GM12801 (cell line): ENCODE results near the gene RPA1.

Experiments used
- TF ChIP-seq, protein P1 (sequence below): IDR thresholded peaks from one replicate; pipeline ENCODE4 v1.5.1; 2011; ENCODE audit warnings: control low read depth; ENCODE audit not compliant: insufficient read length; ENCODE audit errors: extremely low read depth

RPA1 gene

DNA sequence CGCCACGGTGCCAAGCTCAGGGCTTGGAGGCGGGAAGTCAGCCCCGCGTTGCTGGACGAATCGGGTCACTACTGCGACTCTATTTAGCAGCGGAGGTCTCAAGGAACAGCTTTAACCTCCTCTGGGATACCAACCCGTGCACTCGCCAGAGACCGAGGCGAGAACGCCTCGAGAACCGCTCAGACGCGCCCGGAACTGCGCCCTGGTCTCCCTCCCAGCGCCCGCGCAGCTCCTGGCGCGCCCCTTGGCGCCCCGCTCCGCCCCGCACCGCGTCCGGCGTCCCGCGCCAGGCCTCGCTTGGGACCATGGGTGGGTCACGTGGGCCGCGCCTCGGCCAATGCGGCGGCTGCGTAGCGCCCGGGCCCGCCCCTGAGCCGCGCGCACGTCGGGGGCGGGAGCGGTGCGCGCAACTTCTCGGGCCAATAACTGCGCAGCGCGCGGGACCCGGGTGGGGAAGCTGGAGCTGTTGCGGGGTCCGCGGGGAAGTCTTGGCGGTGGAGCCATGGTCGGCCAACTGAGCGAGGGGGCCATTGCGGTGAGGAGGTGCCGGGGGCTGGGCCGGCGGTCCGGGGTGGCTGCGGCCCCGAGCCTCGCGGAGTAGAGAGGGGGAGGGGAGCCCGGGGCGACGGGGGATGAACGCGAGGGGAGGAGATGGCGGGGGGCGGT lies at the start of gene RPA1, which contains the start of gene SMYD4:
RPA1 (plus strand) TSS at position 414 of the 666 bp plus-strand sequence; CDS start at position 503, 89 bp downstream.
SMYD4 (minus strand) TSS at position 311 of the 666 bp plus-strand sequence. CDS start 1,908 bp downstream, outside the sequence.
- TF ChIP-seq, protein P1, sequence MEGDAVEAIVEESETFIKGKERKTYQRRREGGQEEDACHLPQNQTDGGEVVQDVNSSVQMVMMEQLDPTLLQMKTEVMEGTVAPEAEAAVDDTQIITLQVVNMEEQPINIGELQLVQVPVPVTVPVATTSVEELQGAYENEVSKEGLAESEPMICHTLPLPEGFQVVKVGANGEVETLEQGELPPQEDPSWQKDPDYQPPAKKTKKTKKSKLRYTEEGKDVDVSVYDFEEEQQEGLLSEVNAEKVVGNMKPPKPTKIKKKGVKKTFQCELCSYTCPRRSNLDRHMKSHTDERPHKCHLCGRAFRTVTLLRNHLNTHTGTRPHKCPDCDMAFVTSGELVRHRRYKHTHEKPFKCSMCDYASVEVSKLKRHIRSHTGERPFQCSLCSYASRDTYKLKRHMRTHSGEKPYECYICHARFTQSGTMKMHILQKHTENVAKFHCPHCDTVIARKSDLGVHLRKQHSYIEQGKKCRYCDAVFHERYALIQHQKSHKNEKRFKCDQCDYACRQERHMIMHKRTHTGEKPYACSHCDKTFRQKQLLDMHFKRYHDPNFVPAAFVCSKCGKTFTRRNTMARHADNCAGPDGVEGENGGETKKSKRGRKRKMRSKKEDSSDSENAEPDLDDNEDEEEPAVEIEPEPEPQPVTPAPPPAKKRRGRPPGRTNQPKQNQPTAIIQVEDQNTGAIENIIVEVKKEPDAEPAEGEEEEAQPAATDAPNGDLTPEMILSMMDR, result no peak

DNA sequence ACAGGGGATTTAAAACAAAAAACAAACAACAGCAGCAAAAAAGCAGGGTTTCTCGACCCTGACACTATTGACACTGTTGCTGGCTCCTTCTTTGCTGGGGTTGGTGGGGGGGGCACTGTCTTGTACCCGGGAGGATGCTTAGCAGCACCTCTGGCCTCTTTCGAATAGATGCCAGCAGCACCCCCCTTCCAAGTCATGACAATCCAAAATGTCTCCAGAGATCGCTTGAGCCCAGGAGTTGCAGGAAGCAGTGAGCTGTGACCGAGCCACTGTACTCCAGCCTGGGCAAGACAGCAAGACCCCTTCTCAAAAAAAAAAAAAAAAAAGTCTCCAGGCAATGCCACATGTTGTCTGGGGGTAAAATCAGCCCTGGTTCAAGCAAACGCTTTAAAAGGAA lies 47.6 kb upstream of the RPA1 start:
- TF ChIP-seq, protein P1, result no peak

DNA sequence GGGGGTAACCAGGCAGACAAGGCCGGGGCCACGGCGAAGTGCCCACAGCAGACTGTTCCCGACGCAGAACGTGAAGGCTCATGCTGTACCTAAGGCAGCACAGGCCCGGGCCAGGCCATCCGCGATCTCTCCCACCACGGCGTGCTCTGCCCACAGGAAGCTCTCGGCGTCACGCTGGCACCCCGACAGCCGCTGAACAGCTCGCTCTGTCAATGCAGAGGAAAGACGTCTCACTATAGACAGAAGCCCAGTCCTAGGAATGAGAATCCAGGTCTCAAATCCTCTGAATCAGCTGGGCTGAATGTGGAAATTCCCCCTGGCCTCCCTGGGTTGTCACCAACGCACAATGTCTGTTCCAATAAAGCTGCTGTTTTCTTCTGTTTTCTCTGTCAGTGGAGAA lies 46.5 kb upstream of the RPA1 start:
- TF ChIP-seq, protein P1, result no peak

DNA sequence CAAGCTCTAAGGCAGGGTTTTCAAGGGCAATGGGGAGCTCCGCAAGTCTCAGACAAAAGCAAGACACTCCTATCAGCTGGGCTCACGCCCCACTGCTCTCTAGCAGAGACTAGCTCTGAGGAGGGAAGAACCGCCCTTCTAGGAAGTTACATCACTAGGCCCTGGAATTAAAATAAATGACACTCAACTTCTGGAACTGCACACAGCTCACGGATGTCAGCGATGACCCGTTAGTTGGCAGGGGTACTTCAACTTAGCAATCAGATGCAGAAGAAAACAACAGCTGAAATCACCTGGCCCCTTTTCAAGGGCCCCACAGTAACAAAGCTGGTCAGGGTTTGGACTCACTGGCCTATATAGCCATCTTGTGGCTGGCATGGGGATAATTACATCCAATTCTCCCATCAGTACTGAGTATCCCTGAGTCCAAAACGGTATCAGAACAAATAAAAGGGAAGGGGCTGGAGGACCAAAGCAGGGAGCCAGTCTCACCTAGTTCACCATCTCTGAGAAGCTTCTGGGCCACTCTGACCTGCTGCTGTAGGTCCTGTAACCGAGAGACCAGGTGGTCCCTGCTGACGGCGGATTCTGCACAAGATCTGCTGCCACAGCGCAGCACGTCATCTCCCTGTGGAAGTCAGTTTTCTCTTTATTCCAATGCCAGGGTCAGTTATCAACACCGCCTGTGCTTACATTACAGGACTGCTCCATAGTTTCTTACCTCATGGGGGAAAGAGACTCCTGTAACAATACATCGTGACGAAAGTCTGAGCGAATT lies 45.8 kb upstream of the RPA1 start:
- TF ChIP-seq, protein P1, result no peak

DNA sequence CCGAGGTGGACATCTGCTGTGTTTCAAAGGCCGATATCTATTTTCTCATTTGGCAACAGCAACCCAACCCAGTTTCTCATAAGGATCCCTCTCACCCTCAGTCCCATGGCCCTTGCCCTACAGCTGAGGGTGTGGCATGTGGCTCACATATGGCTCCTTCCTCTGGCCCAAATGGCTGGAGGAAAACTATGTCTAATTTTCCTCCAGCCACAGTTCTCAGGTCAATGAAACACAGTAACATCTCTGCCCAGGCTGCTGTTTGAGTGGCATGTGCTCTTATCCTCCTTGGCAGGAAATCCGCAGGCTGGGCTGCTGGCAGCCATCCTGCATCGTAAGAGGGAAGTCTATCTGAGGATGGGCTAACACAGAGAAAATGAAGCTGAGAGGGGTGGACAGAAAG lies 43.9 kb upstream of the RPA1 start:
- TF ChIP-seq, protein P1, result no peak

DNA sequence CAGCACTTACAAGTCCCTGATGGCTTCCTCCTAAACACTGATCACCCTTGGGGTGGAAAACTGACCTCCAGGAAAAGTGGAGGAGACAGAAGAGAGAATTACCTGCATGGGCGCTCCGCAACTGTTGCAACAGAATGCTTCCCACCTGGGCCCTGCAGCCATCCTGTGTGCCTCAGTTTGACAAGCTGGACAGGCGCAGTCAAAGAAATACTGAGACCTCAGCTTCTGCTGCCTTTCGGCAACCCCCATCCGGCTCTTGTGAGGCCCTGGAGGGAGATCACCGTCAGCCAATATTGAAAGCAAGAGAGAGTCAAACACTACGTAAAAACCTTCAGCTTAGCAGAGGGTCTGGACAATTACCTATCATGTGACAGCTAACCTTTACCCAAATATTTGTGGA lies 43.1 kb upstream of the RPA1 start:
- TF ChIP-seq, protein P1, result no peak

DNA sequence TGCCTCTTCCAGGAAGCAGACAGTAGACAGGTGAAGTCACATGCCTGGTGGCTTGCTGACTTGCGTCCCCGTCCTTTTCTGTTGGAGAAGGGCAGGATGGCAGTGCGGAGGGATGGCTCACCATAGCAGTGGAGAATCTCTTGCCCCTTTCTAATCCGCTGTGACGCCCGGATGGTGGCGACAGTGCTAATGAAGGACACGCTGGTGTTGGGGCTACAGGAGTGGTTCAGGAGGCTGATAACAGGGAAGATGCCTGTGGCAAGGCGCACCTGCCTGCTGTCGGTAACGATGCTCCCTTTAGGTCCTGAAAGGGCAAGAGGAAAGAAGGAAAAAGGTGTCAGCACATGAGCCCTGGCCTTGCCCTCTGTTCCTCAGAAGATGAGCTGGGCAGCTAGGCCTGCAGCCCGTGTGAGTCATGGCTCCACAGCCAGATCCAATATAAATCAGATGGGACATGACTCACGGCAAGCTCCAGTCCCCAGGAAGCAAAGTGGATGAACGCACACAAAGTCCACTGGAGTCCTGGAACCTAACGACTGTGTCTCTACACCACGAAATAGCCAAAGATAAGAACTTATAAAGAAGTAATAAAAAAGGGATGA lies 42.4 kb upstream of the RPA1 start:
- TF ChIP-seq, protein P1, result no peak
